ENCODE measurements around the gene MYLIP.

DNA sequence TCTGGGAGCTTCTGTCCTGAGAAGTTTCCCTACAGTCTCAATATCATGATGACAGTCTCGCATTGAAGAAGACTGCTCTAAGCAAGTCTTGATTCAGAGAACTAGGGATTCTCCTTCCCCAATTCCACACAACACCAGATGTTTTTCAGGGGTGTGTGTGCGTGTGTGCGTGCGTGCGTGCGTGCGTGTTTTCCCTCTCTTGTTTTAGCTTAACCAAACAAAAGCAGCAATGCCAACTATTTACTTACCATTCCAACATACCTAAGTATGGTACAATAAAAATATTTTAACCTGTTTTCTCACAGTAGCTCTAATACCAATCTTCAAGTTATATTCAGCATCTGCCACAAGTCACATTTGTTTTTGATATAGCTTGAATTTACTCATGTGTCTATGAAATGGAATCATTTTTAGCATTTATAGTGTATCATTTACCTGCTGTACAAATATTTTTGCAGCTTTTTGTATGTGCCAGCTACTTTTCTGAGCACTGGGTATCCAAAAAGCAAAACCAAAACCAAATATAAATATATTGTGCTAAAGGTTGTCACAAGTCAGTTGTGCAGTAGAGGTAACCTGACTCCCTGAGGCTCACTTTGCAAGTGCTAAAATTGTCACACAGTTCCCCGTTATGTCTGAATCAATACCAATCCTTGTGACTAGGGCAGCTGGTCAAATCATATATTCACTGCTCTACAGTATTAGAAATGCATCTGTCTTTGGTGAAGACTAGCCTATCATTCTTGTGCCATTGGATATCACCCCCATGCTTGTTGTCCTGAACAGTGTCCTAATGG is 21.7 kb upstream of the MYLIP start:
- TF ChIP-seq POLR2A (IDR thresholded peaks at IDR 0.05): no peak
- no peak for TF ChIP-seq CTCF (IDR thresholded peaks at IDR 0.05)
- no peak for TF ChIP-seq POLR2AphosphoS5 (IDR thresholded peaks at IDR 0.05)
